Astrocyte (in vitro differentiated cells and primary cell): ENCODE measurements around the gene ZNF30. TPM values are rescaled to one million over a fixed set of nuclear protein-coding genes. Genes with fewer than 3 reads are reported as not detected.

Source experiments
- DNase-seq: peaks from one replicate; pipeline ENCODE4 v3.0.0-alpha.2; 2010; ENCODE audit warnings: low read depth
- FAIRE-seq: peaks from 2 replicates; lab custom pipeline; 2011; peaks lifted over from hg19 to GRCh38; lab: Jason Lieb, UNC
- H2AFZ ChIP-seq: 2 replicates; pipeline ENCODE4 v1.6.0; 2012; ENCODE audit warnings: low read depth, low read length, inconsistent platforms
- H3K27ac ChIP-seq: 2 replicates; pipeline ENCODE4 v1.5.1; 2011; ENCODE audit warnings: low read depth, low read length, inconsistent platforms
- H3K27me3 ChIP-seq: 2 replicates; pipeline ENCODE4 v1.6.0; 2011; ENCODE audit warnings: low read length, inconsistent platforms; ENCODE audit not compliant: insufficient read depth
- H3K36me3 ChIP-seq: 2 replicates; pipeline ENCODE4 v1.5.1; 2011; ENCODE audit warnings: low read length, inconsistent platforms; ENCODE audit not compliant: insufficient read depth
- H3K4me1 ChIP-seq: 2 replicates; pipeline ENCODE4 v1.5.1; 2011; ENCODE audit warnings: low read length, inconsistent platforms; ENCODE audit not compliant: insufficient read depth
- H3K4me2 ChIP-seq: 2 replicates; pipeline ENCODE4 v1.6.0; 2012; ENCODE audit warnings: low read length, inconsistent platforms
- H3K4me3 ChIP-seq: 2 replicates; pipeline ENCODE4 v1.5.1; 2011; ENCODE audit warnings: low read depth, mild to moderate bottlenecking, low read length, inconsistent platforms; ENCODE audit not compliant: insufficient read depth
- H3K79me2 ChIP-seq: 2 replicates; pipeline ENCODE4 v1.6.0; 2012; ENCODE audit warnings: mild to moderate bottlenecking, low read length, inconsistent platforms; ENCODE audit not compliant: insufficient read depth
- H3K9ac ChIP-seq: 2 replicates; pipeline ENCODE4 v1.6.0; 2012; ENCODE audit warnings: mild to moderate bottlenecking, low read length, inconsistent platforms
- H3K9me3 ChIP-seq: 2 replicates; pipeline ENCODE4 v1.5.1; 2012; ENCODE audit warnings: low read depth, mild to moderate bottlenecking, low read length, inconsistent platforms; ENCODE audit not compliant: insufficient read depth
- H4K20me1 ChIP-seq: 2 replicates; pipeline ENCODE4 v1.6.0; 2012; ENCODE audit warnings: low read length, inconsistent platforms; ENCODE audit not compliant: insufficient read depth
- H3K27ac Mint-ChIP-seq: one replicate; pipeline ENCODE4 v1.8.0; 2021; ENCODE audit warnings: mild to moderate bottlenecking, mixed read lengths; ENCODE audit not compliant: unreplicated experiment
- H3K27me3 Mint-ChIP-seq: one replicate; pipeline ENCODE4 v1.8.0; 2021; ENCODE audit warnings: low read depth, mixed read lengths; ENCODE audit not compliant: unreplicated experiment
- H3K36me3 Mint-ChIP-seq: one replicate; pipeline ENCODE4 v1.8.0; 2021; ENCODE audit warnings: low read depth, mixed read lengths; ENCODE audit not compliant: unreplicated experiment
- H3K4me1 Mint-ChIP-seq: one replicate; pipeline ENCODE4 v1.8.0; 2021; ENCODE audit warnings: low read depth, mixed read lengths; ENCODE audit not compliant: unreplicated experiment
- H3K4me3 Mint-ChIP-seq: one replicate; pipeline ENCODE4 v1.8.0; 2021; ENCODE audit warnings: mild to moderate bottlenecking, moderate library complexity, mixed read lengths; ENCODE audit not compliant: unreplicated experiment
- H3K9me3 Mint-ChIP-seq: one replicate; pipeline ENCODE4 v1.8.0; 2021; ENCODE audit warnings: mild to moderate bottlenecking, mixed read lengths; ENCODE audit not compliant: unreplicated experiment
- CTCF ChIP-seq: IDR thresholded peaks from 2 replicates; pipeline ENCODE4 v1.5.1; 2011; ENCODE audit warnings: low read depth, mild to moderate bottlenecking, inconsistent platforms, low read length, moderate library complexity; ENCODE audit not compliant: insufficient read depth
- EZH2 ChIP-seq: IDR thresholded peaks from 2 replicates; pipeline ENCODE4 v1.6.1; 2012; ENCODE audit warnings: mild to moderate bottlenecking, low read length, inconsistent platforms; ENCODE audit not compliant: insufficient read depth
- total RNA-seq: library from RNA; stranded (reverse); gene quantifications from 2 replicates; pipeline ENCODE4 v1.2.1, GENCODE V29; 2021

Gene ZNF30
- total RNA-seq, 1 donor from 2014 or later: 4.0 TPM

GRCh38 chr19:34926361-34926684 is 380 bp upstream of the ZNF30 start:
- Mint-ChIP-seq H3K27ac (peak overlapping the region; percentile 20), H3K36me3 (peaks cover 16% of the 10 kb centered on the region)

GRCh38 chr19:34932494-34932893 is 5.8 kb downstream of the ZNF30 start:
- Histone ChIP-seq H3K9me3 (no peaks in the 10 kb centered on the region), H3K27me3 (no peaks in the 10 kb centered on the region), H4K20me1 (no peaks in the 10 kb centered on the region), H3K27ac (no peak overlapping the region), H3K4me2 (no peak overlapping the region), H2AFZ (no peak overlapping the region), H3K9ac (no peak overlapping the region), H3K79me2 (no peaks in the 10 kb centered on the region), H3K4me1 (no peaks in the 10 kb centered on the region), H3K4me3 (no peak overlapping the region), H3K36me3 (peaks cover 3% of the 10 kb centered on the region)
- no peak overlapping the region for H3K27ac Mint-ChIP-seq
- DNase-seq (no peak), FAIRE-seq (no peak)
- no peaks in the 10 kb centered on the region for H3K4me1 Mint-ChIP-seq
- peaks cover 44% of the 10 kb centered on the region for H3K36me3 Mint-ChIP-seq
- H3K9me3 Mint-ChIP-seq: peaks cover 11% of the 10 kb centered on the region
- no peak overlapping the region for H3K4me3 Mint-ChIP-seq
- no peaks in the 10 kb centered on the region for H3K27me3 Mint-ChIP-seq
- TF ChIP-seq EZH2 (no peak), CTCF (no peak)

More at GRCh38 chr19:34926361-34926684, 380 bp upstream of the ZNF30 start:
- Mint-ChIP-seq H3K27me3 (no peaks in the 10 kb centered on the region), H3K4me3 (peak overlapping the region; percentile 94), H3K4me1 (no peaks in the 10 kb centered on the region), H3K9me3 (peaks cover 4% of the 10 kb centered on the region)
- DNase-seq (no peak), FAIRE-seq (no peak)
- TF ChIP-seq EZH2 (no peak), CTCF (no peak)
- Histone ChIP-seq H3K9me3 (no peaks in the 10 kb centered on the region), H3K4me3 (peak overlapping the region; percentile 76), H3K36me3 (no peaks in the 10 kb centered on the region), H3K27me3 (no peaks in the 10 kb centered on the region), H3K79me2 (no peaks in the 10 kb centered on the region), H3K4me1 (no peaks in the 10 kb centered on the region), H3K4me2 (peak overlapping the region; percentile 88), H3K27ac (no peak overlapping the region), H2AFZ (peak overlapping the region; percentile 86), H4K20me1 (no peaks in the 10 kb centered on the region), H3K9ac (no peak overlapping the region)

- Histone ChIP-seq H3K4me2 (no peak overlapping the region), H3K27ac (no peak overlapping the region), H3K36me3 (peaks cover 3% of the 10 kb centered on the region), H3K9me3 (no peaks in the 10 kb centered on the region), H2AFZ (no peak overlapping the region), H3K4me1 (no peaks in the 10 kb centered on the region), H3K27me3 (no peaks in the 10 kb centered on the region), H4K20me1 (no peaks in the 10 kb centered on the region), H3K79me2 (no peaks in the 10 kb centered on the region), H3K4me3 (no peak overlapping the region), H3K9ac (no peak overlapping the region)
- FAIRE-seq (no peak), DNase-seq (no peak)
- Mint-ChIP-seq H3K36me3 (peaks cover 43% of the 10 kb centered on the region), H3K9me3 (peaks cover 23% of the 10 kb centered on the region), H3K27ac (no peak overlapping the region), H3K4me3 (no peak overlapping the region), H3K4me1 (no peaks in the 10 kb centered on the region), H3K27me3 (no peaks in the 10 kb centered on the region)
- TF ChIP-seq CTCF (no peak), EZH2 (no peak)
Observed at GRCh38 chr19:34936184-34936583, 9.5 kb downstream of the ZNF30 start.
